ENCODE data around the gene DLG3. TPM values are rescaled to one million over a fixed set of nuclear protein-coding genes. Genes with fewer than 3 reads are reported as not detected.
A peak's percentile ranks its signal among the peaks of the same experiment; 100 is the strongest.

DLG3 gene
- total RNA-seq, 1 donor from 2014 or later: 6.5 TPM

DNA sequence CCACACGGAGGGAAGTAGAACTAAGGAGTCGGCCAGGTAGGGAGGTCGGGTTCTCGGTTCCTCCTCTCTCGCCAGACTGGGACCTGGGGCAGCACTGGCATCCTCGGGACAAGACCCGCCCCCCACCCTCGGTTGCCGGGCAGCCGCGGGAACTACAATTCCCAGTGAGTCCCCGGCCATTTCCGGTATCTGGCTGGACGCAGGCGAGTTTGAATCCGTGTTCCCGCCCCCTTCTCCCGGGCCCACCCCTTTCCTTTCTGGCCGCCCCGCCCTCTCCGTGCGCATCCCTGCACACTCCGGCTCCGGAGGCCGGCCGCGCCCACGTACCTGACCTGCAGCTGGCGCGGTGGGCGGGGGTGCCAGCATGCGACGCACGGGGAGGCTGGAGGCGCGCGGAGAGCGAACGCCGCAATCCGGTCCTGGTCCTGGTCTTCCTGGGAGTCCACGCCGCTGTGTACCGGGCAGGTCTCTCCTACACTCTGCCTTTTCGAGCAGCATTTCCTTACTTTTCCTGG, 10.2 kb upstream of the DLG3 start:
- peaks cover 0 to 11% of the 10 kb centered on the region in 2 donors for H3K4me1 ChIP-seq
- TF ChIP-seq, protein P1, sequence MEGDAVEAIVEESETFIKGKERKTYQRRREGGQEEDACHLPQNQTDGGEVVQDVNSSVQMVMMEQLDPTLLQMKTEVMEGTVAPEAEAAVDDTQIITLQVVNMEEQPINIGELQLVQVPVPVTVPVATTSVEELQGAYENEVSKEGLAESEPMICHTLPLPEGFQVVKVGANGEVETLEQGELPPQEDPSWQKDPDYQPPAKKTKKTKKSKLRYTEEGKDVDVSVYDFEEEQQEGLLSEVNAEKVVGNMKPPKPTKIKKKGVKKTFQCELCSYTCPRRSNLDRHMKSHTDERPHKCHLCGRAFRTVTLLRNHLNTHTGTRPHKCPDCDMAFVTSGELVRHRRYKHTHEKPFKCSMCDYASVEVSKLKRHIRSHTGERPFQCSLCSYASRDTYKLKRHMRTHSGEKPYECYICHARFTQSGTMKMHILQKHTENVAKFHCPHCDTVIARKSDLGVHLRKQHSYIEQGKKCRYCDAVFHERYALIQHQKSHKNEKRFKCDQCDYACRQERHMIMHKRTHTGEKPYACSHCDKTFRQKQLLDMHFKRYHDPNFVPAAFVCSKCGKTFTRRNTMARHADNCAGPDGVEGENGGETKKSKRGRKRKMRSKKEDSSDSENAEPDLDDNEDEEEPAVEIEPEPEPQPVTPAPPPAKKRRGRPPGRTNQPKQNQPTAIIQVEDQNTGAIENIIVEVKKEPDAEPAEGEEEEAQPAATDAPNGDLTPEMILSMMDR (IDR thresholded peaks at IDR 0.05): no peak
- H3K27ac ChIP-seq: peak overlapping the region; percentile 85 to 93
- H3K4me3 ChIP-seq: peak overlapping the region; percentile 51 to 58
- peak; percentile 49 to 93 for DNase-seq (ENCODE audit: low spot score in 2 of 2)
- intact Hi-C loops (cut with DNase I): loop anchor here (2.0 to 10.0 kb wide), 5 partner anchors 20 to 820 kb away; partner anchors contain the start of genes EDA and PDZD11
- H3K36me3 ChIP-seq: no peaks in the 10 kb centered on the region
- no peaks in the 10 kb centered on the region for H3K9me3 ChIP-seq
- no peaks in the 10 kb centered on the region for H3K27me3 ChIP-seq

DNA sequence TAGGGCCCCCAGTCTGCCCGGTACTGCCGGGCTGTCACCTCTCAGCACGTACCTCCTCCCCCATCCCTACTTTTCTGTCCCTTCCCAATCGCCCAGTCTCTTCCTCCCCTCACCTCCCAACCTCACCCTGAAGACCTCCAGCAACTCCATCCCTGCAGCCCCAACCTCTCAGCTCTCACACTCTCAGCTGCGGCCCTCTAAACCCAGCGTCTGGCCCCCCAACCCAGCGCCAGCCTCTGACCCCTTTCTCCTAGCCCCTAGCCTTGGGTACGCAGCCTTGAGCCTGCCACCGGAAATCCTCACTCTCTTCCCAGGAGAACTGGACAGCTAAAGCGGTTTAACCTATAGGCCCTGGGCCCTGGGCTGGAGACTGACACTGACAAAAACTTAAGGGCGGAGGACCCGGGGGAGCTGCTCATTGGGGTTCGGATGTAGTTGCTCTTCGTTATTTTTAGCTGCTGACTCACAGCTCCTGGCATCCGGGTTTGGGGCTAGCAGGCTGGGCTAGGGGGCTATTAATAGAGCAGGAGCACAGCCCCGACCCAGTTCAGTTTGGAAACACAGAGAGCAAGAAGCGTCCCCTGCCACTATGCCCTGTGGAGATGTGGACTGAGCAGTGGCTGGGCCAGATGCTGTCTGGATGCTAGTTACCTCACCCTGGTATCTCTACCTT, 9.6 kb upstream of the DLG3 start:
- DNase-seq (ENCODE audit: low spot score in 2 of 2): peak in 1 of 2 donors; percentile 86
- TF ChIP-seq, protein P1 (IDR thresholded peaks at IDR 0.05): no peak
- peaks cover 0 to 11% of the 10 kb centered on the region in 2 donors for H3K4me1 ChIP-seq
- no peaks in the 10 kb centered on the region for H3K27me3 ChIP-seq
- intact Hi-C loops (cut with DNase I): loop anchor here (2.0 to 10.0 kb wide), 6 partner anchors 20 to 820 kb away; partner anchors contain the start of genes EDA, IGBP1 and PDZD11
- H3K9me3 ChIP-seq: no peaks in the 10 kb centered on the region
- peak overlapping the region; percentile 51 to 58 for H3K4me3 ChIP-seq
- no peaks in the 10 kb centered on the region for H3K36me3 ChIP-seq
- H3K27ac ChIP-seq: peak overlapping the region; percentile 85 to 93

DNA sequence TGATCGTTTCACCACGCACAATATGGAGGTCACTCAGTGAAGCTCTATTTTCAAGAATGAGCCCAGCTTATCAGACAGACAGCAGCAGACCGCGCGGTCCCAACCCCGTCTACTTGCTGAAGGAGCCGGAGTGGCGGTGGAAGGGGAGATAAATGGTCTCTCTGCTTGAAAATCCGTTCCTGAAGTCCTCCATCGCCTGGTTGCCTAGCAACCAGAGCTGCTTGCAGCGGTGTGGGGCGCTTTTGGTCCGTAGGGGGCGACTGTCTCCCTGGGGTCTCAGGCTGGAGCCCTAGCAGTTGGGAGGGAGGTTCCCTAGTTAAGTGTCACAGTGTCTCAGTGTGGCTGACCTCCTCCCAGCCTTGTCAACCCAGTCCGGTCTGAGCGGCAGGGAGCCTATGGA, 8.3 kb upstream of the DLG3 start:
- TF ChIP-seq, protein P1 (IDR thresholded peaks at IDR 0.05): no peak
- no peaks in the 10 kb centered on the region for H3K27me3 ChIP-seq
- peaks cover 0 to 11% of the 10 kb centered on the region in 2 donors for H3K4me1 ChIP-seq
- H3K36me3 ChIP-seq: no peaks in the 10 kb centered on the region
- intact Hi-C loops (cut with DNase I): loop anchor here (5.0 to 10.0 kb wide), 4 partner anchors 242 to 822 kb away; partner anchors contain the start of genes EDA and IGBP1
- H3K4me3 ChIP-seq: no peak overlapping the region
- DNase-seq (ENCODE audit: low spot score in 2 of 2): no peak
- H3K27ac ChIP-seq: peak overlapping the region; percentile 85 to 93
- H3K9me3 ChIP-seq: no peaks in the 10 kb centered on the region

DNA sequence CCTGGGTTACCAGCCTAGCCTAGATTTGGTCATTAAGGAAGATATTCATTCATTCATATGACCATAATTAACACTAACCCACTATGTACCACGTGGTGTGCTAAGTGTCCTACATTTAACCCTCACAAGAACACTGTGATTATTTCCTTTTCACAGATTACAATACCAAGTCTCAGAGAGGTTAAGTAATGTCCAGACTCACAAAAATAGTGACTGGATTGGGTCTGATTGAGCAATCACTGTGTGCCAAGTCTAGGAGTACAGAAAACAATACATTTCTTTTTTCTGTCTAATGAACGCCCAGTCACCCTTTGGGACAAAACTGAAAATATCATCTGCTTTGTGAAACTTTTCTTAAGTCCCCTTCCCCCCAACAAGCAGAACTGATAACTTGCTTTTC, 7.6 kb upstream of the DLG3 start:
- DNase-seq (ENCODE audit: low spot score in 2 of 2): no peak
- Histone ChIP-seq H3K9me3 (no peaks in the 10 kb centered on the region), H3K4me3 (no peak overlapping the region), H3K36me3 (no peaks in the 10 kb centered on the region), H3K4me1 (peaks cover 0 to 11% of the 10 kb centered on the region in 2 donors), H3K27me3 (no peaks in the 10 kb centered on the region), H3K27ac (peak overlapping the region; percentile 85 to 93)
- intact Hi-C loops (cut with DNase I): loop anchor here (5.0 to 10.0 kb wide), 4 partner anchors 242 to 822 kb away; partner anchors contain the start of genes EDA and IGBP1
- TF ChIP-seq, protein P1 (IDR thresholded peaks at IDR 0.05): no peak

DNA sequence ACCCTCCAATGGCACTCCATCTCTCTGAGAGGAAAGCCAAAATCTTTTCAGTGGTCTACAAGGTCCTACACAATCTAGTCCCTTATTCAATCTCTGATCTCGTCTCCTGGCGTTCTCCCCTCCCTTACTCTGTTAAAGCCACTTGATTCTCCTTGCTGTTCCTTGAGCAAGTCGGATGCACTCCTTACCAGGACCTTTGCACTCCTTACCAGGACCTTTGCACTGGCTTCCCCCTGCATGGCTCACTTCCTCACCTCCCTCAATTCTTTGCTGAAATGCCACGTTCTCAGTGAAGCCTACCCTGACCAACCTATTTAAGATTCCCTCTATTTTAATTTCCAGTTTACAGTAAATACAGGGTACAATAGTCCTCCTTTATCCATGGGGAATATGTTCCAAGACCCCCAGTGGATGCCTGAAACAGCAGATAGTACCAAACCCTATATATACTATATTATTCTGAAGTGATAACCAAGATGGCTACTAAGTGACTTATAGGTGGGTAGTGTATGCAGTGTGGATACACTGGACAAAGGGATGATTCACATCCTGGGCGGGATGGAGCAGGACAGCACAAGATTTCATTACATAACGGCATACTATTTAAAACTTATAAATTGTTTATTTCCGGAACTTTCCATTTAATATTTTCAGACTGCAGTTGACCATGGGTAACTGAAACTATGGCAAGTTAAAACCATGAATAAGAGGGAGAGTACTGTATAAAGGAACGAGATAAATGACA, 6.5 kb upstream of the DLG3 start:
- H3K27ac ChIP-seq: peak overlapping the region; percentile 85 to 93
- H3K27me3 ChIP-seq: no peaks in the 10 kb centered on the region
- no peak overlapping the region for H3K4me3 ChIP-seq
- TF ChIP-seq, protein P1 (IDR thresholded peaks at IDR 0.05): no peak
- intact Hi-C loops (cut with DNase I): loop anchor here (5.0 to 10.0 kb wide), 4 partner anchors 243 to 823 kb away; partner anchors contain the start of genes EDA and IGBP1
- no peak for DNase-seq (ENCODE audit: low spot score in 2 of 2)
- H3K4me1 ChIP-seq: peaks cover 0 to 11% of the 10 kb centered on the region in 2 donors
- H3K36me3 ChIP-seq: no peaks in the 10 kb centered on the region
- no peaks in the 10 kb centered on the region for H3K9me3 ChIP-seq

All from ascending aorta (tissue), 2 donors.